Prostate gland (tissue), 2 donors: ENCODE results near the gene RCL1.

ENCODE experiments used
- CTCF ChIP-seq, 4 experiments: fragments of 200-600 bp in 2 of 4; fragments of 450-650 bp in 2 of 4; sonication (generic) in 2 of 4; IDR thresholded peaks; 1 replicate in 3 of 4; 2 replicates in 1 of 4; pipeline ENCODE4 v1.5.1; 2016 to 2019; ENCODE audit warnings: antibody characterized with exemption in 4 of 4, mild to moderate bottlenecking in 2 of 4, moderate library complexity in 2 of 4
- POLR2AphosphoS5 ChIP-seq: sonication (generic); formaldehyde crosslinking; IDR thresholded peaks from one replicate; pipeline ENCODE4 v1.6.1; 2017; ENCODE audit warnings: antibody characterized with exemption

- TF ChIP-seq CTCF (IDR thresholded peaks at IDR 0.05) (no peak), POLR2AphosphoS5 (no peak)
These were observed 28.7 kb upstream of the RCL1 start for GRCh38 chr9:4764033-4764432.
